GM19025 (cell line): Measurements from ENCODE around the gene KDM2B.

Experiments used
- ATAC-seq: cut with Tn5 transposase; IDR thresholded peaks from one replicate; pipeline ENCODE4 v1.9.1; 2021; ENCODE audit warnings: mild to moderate bottlenecking, low read depth, moderate library complexity; ENCODE audit not compliant: unreplicated experiment

The KDM2B gene

DNA sequence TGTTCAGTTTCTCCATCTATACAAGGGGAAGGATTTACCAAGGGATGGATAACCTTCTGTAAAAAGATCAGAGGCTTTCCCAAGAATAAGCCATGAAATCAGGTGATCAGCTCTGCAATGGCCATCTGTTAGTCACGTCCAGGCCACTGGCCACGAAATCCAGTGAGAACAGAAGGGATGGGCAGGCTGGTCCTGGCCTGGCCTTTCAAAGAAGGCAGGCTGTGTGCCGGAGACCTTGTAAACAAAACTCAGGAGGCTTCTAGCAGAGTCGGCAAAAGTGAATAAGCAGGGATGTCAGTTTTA is 112.4 kb downstream of the KDM2B start:
- no peak for ATAC-seq

DNA sequence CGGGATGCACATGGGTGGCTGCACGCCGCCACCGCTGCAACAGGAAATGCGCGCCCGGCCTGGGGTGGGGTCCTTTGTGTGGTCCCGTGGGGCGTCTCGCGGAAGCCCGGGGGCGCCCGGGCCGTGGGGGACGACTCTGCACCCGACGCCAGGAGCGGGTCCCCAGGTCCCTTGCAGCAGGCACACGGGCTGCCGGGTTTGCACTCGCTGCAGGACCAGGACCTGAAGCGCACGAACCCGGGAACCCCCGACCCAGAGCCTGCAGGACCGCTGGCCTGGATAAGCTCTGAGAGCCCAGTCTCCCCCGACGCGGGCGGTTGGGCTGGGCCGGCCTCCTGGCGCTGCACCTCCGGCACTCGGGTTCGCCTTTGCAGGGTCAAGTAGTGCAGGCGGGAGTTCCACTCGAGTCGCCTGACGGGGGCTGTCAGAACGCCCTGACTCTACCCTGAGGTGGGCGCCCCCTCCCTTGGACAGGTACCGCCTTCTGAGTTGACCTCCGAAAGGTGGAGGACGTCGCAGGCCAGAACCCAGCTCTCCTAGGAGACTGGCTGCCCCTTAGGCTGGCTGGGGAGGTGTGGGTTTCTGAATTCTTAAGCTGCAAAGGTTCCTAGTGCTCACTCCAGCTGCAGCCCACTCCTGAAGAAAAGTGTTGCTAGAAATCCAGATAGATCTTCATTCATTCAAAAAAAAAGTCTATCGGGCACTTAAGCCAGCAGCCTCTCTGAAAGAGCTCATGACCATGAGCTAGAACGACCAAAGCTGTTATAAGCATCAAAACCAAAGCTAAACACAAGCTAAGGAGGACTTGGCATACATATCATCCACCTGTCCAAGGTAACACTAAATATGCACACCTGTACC is 113.0 kb downstream of the KDM2B start:
- ATAC-seq, result no peak

- ATAC-seq, result peak; percentile 91
These were observed 113.8 kb downstream of the KDM2B start for GRCh38 chr12:121466794-121467637.

GRCh38 chr12:121465921-121466793 is 114.7 kb downstream of the KDM2B start:
- ATAC-seq, result peak; percentile 5

DNA sequence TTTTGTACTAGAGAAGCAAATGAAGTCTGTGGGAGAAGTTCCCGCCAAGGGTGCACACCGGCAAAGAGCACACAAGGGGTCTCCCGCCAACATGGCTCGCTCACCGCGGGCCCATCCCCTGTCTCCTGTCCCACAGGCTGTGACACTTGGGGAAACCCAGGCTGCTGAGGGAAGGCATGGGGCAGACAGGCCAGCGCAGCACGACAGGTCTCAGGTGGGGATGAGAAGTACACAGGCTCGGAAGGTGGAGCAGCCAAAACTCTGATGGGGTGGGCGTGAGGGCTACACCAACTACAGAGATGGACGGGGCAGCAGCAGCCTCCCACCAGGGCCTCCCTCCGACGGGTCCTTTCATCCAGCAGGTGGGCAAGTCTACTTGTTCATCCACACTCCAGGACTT is 116.5 kb downstream of the KDM2B start:
- no peak for ATAC-seq

- no peak for ATAC-seq
These were observed 119.8 kb downstream of the KDM2B start for GRCh38 chr12:121461048-121461447.

GRCh38 chr12:121456551-121456950 is 124.3 kb downstream of the KDM2B start:
- ATAC-seq, result no peak

DNA sequence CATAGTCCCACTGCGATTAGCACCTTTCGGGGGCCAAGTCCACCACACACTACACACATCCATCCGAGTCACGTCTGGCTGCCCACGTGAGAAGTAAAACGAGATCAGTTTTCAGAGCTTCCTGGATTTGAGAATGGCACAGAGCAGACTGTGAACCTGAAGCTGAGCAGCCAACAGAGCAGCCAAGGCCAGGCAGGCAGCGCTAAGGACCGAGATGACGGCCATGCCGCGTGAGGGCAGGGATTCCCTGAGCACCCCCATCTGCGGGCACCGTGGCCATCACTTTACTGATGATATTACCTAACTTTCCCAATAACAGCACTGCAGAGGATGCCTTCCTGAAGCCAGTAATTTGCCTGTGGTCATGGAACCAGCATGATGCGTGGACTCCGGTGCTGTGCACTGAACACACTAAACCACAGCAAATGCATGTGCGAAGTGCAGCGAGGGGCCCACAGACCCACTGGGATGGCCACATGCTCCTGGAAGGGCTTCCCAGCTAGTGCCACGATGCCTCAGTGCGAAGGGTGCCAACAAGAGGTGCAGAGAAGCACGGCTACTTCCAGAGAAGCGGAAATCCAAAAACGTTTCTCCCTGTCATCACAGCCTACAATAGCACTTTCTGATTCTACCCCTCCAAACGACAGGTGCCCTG is 124.9 kb downstream of the KDM2B start:
- ATAC-seq, result no peak

DNA sequence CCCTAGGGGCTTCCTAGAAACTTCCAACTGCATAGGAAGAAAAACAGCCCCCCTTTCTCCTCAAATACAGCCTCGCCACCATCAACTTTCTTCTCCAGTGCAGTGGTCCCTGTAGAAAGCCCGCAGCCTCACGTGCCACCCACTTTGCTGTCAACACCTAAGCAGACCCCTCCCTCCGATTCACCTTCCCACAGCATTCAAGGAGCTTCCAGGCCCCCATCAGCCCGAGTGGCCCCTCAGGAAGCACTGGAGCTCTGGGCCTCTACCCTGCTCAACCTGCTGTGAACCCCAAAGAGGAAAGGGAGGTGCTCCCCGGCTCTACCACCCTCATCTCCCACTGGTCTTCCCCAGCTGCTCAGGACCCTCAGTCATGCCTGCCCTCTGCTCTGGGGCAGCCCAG is 125.9 kb downstream of the KDM2B start:
- no peak for ATAC-seq

DNA sequence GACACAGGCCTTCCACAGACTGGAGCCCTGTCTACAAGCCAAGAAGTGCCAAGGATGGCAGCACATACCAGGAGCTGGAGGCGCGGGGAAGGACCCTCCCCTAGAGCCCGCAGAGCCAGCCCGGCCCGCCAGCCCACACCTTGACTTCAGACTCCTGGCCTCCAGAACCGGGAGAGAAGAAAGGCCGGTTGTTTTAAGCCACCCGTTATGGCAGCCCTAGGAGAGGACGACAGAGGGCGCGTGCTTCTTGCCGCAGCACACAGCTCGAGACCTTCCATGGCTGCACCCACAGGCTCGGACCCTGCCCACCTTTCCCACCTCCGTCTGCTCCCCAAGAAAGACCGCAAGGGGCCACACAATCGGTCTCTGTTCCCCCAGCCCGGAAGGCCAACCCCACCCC is 127.2 kb downstream of the KDM2B start:
- no peak for ATAC-seq

GRCh38 chr12:121452985-121453360 is 127.8 kb downstream of the KDM2B start:
- ATAC-seq, result no peak

- ATAC-seq, result no peak
These were observed 128.4 kb downstream of the KDM2B start for GRCh38 chr12:121452340-121452984.

GRCh38 chr12:121451961-121452339 is 128.9 kb downstream of the KDM2B start:
- no peak for ATAC-seq

- no peak for ATAC-seq
These were observed 132.0 kb downstream of the KDM2B start for GRCh38 chr12:121448771-121449315.

DNA sequence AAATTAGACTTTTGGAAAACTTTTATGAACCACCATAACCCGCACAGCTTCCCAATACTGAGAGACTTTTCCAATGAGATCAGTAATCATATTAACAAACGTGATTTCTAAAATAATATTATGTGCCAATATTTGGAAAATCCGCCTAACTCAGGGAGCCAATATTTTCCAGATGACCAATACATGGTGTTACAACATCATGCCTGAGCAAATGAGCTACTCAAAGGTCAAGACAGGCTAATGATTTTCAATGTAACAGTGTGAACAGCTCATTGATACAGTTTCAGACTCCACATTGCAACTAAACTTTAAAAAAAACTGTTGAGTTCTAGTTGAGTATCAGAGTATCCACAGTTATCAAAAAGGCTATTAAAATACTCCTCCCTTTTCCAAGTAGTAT is 134.1 kb downstream of the KDM2B start:
- ATAC-seq, result no peak

DNA sequence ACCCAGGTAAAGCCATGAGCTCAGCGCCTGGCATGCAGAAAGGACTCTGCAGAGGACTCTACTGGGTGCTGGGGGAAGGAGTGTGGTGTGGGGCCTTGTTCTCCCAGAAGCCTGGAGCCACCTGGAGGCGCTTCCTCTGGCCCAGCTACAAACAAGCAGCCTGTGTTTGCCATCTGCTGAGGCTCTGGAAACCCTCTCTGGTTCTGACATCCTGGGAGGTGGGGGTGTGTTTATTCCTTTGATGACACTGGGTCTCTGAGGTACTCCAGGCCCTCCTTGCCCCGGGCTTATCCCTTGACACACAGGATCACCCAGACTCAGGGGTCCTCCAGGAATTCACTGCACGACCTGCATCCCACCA is 136.0 kb downstream of the KDM2B start:
- ATAC-seq, result no peak

DNA sequence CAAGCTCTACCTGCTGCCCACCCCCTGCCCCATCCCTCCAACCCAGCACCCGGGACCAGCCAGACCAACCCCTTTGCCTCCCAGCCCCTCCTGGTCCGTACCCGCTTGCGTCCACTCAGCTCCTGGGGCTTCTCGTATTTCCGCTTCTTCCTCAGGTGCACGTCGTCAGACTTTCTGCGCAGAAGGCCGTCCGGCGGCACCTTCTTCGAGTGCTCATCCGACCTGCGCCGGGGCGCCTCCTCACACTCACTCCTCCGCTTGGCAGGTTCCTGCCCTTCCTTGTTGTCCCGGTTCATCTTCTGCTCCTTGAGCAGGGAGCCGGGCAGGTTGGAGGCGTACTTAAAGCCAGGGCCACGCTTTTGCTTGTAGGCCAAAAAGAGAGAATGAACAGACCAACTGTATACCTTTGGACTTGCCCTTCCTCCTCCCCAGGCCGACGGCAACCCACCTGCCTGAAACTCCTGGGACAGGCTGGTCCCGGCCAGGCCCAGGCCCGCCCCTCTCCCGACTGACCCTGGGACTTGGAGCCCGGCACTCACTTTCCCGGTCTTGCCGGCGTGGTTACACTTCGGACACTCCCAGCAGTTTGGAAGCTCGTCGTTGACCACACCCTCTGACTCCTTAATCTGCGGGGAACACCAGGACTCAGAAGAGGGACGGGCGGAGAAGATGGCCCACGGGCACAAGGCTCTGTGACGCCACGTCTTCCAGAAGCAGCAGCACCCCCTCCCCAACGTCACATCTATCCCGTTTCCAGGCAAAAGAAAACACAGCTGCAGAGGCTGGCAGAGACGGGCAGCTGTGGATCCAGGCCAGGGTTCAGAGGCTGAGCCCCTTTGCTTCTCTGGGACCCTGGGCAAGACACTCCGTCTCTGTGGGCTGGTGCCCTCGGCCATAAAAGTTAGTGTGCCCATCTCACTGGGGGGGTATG is 136.6 kb downstream of the KDM2B start:
- ATAC-seq, result no peak

DNA sequence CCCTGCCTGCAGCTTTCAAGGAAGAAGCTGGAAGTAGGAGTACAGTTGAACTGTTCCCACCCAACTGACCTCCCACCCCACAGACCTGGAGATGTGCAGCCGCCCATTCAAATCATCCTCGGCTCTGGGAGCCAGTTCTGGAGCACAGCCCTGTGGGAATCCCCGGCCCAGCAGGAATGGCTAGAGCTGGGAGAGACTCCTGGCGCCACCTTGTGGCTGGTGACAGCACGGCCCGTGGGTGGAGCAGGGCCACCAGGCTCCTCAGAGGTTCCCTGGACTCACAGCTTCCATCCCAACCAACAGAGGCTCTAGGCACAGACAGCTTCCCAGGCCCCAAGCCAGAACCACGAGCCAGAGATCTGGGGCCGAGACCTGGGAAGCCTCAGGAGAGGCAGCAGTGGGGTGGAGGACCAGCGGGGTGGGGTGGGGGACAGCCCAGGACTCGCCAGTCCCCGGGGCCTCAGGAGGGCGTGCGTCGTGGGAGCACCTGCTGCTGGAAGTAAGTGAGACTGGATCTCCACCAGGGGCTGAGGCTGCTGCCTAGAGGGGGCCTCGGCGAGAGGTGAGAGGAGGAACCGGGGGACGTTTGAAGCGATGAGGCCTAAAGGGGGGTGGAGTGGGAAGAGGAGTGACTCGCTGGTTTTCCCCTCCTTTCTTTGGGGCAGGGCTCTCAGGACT is 137.5 kb downstream of the KDM2B start:
- no peak for ATAC-seq
